VCaP (cell line): ENCODE results near the gene OST4.

Source experiments
- H3K27ac ChIP-seq: fragments of 450-650 bp; 2 replicates; pipeline ENCODE4 v1.5.1; 2017
- TF ChIP-seq, protein P1 (sequence below): fragments of 450-650 bp; conservative IDR thresholded peaks from 2 replicates; pipeline ENCODE4 v1.5.1; 2017; ENCODE audit warnings: mild to moderate bottlenecking, moderate library complexity

The OST4 gene

DNA sequence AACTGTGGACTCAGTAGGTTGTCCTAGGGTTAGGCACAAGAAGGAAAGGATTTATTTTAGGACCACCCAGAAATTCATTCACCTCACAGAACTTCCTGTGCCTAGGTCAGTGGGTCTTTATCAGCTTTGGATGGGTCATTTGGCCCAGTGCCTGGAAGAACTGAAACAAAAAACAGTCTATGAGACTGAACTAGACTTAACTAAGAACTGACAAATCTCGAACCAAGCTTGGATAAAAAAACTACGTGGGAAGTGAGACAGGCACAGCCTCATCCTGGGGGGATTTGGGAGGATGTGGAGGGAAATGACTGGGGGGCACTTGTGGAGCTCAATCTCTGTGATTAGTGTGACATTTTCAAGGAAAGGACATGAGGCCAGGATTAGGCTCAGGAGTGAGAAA is 2.3 kb upstream of the OST4 start:
- TF ChIP-seq, protein P1, sequence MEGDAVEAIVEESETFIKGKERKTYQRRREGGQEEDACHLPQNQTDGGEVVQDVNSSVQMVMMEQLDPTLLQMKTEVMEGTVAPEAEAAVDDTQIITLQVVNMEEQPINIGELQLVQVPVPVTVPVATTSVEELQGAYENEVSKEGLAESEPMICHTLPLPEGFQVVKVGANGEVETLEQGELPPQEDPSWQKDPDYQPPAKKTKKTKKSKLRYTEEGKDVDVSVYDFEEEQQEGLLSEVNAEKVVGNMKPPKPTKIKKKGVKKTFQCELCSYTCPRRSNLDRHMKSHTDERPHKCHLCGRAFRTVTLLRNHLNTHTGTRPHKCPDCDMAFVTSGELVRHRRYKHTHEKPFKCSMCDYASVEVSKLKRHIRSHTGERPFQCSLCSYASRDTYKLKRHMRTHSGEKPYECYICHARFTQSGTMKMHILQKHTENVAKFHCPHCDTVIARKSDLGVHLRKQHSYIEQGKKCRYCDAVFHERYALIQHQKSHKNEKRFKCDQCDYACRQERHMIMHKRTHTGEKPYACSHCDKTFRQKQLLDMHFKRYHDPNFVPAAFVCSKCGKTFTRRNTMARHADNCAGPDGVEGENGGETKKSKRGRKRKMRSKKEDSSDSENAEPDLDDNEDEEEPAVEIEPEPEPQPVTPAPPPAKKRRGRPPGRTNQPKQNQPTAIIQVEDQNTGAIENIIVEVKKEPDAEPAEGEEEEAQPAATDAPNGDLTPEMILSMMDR: no peak
- H3K27ac ChIP-seq: no peak overlapping the region

DNA sequence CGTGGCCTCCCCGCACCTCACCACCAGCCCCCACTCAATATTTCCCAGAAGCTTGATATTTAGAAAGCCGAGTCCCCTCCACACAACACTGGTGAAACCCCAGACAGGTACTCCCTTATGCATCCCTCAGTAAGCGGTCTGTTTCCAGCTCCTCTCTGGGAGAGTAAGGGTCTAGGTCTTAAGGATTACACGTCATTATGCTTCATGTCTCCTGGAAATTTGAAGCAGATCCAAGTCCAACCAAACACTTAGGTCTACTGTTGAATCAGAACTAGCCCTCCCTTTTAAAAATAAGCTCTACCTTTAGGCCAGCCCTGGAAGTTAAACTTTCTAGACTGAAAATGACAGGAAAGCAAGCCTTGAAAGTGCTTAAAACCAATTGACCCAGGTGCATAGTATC is 1.5 kb upstream of the OST4 start:
- TF ChIP-seq, protein P1: no peak
- no peak overlapping the region for H3K27ac ChIP-seq

DNA sequence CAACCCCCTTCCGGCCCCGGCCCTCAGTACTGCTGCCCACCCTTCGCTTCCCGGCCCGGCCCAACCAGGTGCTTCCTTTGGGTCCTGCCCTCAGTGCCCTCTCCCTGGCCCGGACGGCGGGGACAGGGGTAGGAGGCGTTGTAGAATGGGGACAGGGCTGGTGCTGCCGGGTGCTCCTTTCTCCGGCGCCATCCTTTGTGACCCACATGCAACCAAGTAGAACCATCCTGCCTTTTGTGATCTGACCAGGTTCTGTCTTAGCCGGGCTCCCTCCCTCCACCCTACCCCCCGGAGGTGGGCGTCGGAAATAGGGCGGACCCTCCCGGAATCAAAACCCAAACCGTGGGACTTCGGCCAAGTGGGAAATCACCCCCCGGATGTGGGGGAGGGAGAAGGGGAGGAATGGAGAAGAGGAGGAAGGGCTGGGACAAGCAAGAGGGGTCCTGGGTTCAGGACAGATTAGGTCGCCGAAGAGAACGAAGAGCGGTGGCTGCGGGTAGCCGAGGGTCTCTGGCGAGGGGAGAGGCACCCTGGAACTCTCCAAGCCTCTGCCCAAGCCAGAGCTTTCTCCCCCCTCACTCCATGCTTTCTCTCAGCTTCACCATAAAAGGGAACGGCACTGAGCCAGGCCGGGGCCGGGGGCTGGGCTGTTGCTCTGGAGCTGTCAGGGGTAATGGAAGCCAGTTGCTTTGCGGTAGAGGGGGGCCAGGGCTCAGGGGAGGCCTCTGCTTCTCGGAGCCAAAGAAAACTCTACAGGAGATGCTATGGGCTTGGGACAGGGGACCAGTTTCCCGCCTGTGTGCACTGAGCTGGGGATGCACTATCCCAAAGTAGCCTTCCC is 756 bp upstream of the OST4 start:
- H3K27ac ChIP-seq: peak overlapping the region; percentile 85

DNA sequence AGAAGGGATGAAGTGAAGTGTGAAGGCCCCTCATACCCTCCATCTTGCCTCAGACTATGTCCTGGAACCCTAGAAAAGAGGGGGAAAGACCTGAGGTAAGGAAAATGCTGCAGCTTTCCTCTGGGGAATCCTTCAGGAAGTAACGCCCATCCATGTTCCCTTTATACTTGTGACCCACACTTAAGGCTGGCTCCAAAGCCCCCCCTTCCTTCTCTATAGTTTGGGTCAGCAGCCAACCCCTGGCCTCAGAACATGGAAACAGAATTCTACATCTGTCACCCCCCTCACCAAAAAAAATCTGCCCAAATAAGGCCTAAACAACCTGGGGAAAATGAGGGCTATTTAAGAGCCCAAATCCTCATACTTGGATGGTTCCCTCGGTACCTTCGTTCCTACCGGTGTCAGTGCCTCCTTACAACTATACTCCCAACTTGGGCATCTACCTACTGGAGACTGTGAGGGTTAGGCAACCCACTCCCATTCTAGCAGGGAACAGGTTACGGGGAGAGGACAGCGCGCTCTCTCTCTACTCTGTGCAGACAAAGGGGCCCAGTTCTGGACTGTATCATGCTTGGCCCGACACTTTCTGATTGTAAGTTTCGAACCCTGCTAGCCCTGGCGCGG is 689 bp downstream of the OST4 start:
- peak overlapping the region; percentile 85 for H3K27ac ChIP-seq
- TF ChIP-seq, protein P1: no peak

More for the DNA sequence above, 756 bp upstream of the OST4 start:
- TF ChIP-seq, protein P1: no peak

DNA sequence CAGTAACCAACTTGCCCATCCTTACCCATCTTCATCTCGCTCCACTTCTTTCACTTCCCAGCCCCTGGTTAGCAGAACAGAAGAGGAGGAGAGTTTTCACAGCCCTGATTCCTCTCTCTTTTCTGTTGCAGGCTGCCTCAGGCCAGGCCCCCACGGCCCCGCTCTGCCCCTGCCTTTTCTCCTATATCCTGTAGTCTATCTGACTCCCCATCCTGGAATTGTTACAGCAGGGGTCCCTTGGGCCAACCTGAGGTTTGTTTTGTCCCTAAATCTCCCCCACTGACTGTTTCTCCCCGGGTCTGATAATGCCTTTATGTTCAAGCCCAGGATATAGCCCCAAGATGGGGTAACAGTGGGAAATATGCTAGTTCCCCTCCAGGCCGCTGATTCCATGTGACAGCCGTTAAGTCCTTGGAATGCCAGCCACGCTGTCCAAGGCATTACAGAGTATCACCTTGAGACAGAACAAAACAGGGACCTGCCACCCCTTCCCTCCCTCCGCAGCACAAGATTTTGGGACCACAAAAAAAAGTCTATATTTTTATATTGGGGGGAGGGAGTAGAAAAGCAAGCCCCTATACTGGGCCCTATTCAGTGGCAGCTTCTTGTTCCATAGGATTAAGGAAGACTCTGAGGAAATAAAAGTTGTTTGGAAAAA is 1.4 kb downstream of the OST4 start:
- peak overlapping the region; percentile 85; the same call in 1 of the 2 replicates for H3K27ac ChIP-seq
- TF ChIP-seq, protein P1: no peak

DNA sequence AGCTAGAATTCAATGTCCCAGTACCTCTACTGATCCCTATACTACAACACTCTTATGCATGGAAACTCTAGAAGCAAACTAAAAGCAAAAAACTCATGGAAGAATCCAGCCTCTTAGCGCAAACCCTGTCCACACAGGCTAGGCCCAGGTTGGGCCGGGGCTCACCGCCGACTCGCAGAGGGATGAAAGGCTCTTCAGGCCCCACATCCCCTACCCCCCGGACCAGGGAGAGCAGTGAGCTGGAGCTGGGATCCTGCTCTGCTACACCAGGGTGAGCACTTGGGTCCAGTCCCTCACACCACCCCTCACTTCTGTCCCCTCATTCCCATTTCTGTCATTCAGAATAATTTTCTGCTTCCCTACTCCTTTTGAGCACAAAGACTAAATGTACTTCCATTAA is 2.0 kb downstream of the OST4 start:
- H3K27ac ChIP-seq: no peak overlapping the region; the same call in 1 of the 2 replicates
- TF ChIP-seq, protein P1: no peak

DNA sequence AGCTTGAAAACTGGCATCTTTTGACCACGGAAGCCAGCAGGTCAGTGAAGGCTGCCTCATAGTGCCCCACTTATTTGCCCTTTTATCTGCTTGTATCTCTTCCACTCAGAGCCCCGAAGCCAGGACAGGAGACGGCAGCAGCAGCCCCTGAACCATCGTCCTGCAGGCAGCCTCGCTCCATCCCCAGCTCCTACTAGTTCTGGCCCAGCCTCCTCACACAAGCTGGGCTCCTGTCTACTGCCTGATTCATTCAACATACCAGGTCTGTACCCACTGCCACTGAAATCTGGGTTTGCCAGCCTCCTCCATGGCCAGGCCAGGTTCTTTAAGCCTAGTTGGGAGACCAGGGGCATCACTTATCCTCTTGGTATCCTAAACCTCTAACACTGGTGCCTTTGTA is 4.1 kb downstream of the OST4 start:
- TF ChIP-seq, protein P1: no peak
- H3K27ac ChIP-seq: no peak overlapping the region
